Endometrium (tissue), 2 donors: ENCODE results near the gene RAB3GAP1.
A peak's percentile ranks its signal among the peaks of the same experiment; 100 is the strongest.
"Not testable (repeated sequence)": the region's sequence is repeated elsewhere in the genome, so short reads cannot be mapped to it uniquely, and the experiment has no call there.

Source experiments
- FAIRE-seq: peaks from 2 replicates; lab custom pipeline; 2012; peaks lifted over from hg19 to GRCh38; lab: Jason Lieb, UNC
- donor health status: control.
- donor health status: control.

RAB3GAP1 gene

DNA sequence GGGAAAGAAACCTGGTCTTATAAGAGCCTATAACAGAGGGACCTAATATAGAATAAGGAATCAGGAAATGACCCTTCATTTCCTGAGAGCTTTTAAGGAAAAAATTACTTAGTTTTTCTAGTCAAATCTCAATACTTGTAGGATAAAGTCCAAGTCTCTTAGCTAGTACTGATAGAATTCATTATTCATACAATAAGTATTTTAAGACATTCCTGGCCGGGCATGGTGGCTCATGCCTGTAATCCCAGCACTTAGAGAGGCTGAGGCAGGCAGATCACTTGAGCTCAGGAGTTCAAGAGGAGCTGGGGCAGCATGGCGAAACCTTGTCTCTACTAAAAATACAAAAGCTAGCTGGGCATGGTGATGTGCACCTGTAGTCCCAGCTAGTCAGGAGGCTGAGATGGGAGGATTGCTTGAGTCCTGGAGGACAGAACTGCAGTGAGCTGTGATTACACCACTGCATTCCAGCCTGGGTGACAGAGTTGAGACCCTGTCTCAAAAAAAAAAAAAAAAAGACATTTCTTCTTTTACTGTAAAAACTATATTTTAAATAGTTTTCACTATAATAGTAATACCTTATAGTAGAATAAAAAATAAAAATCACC, 3.2 kb downstream of the RAB3GAP1 start:
- FAIRE-seq = no peak

DNA sequence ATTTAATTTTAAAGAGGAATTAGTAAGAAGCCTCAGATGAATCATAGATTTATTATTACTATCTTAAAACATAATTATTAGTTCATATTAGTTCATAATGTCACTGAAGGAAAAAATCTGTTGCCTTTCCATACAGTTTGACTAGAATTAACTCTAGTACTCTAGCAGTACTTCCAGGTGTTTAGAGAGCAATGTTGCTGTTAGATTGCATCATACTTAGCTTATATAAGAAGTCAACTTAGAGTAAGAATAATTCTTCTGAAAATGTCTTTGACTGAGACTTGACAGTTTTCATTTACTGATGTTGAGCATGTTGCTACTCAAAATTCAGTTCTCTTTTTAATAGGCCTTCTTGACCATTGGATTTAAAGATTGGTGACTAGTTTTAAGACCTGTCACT, 4.7 kb downstream of the RAB3GAP1 start:
- FAIRE-seq = no peak

- no peak for FAIRE-seq
Observed at GRCh38 chr2:135059577-135059976, 7.5 kb downstream of the RAB3GAP1 start.

- no peak for FAIRE-seq
Observed at GRCh38 chr2:135063210-135063609, 11.1 kb downstream of the RAB3GAP1 start.

GRCh38 chr2:135064149-135064548, 12.1 kb downstream of the RAB3GAP1 start:
- FAIRE-seq = peak; percentile 4

DNA sequence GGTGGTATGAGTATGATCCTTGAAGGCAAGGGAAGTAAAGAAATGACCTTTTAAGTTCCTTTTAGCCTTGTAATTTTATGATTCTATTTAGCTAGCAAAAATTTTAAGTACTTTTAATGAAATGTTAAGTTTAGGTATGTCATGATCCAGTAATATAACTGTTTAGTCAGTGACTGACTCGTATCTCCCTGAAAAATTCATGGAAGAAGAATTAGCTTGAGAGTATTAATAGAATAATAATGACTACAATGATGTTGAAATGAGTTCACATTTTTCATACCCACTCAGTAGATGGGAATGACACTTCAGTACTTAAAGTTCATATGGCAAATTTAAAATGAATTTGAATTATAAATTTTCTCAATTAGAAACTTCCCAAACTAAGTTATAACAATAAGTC, 14.6 kb downstream of the RAB3GAP1 start:
- no peak for FAIRE-seq

DNA sequence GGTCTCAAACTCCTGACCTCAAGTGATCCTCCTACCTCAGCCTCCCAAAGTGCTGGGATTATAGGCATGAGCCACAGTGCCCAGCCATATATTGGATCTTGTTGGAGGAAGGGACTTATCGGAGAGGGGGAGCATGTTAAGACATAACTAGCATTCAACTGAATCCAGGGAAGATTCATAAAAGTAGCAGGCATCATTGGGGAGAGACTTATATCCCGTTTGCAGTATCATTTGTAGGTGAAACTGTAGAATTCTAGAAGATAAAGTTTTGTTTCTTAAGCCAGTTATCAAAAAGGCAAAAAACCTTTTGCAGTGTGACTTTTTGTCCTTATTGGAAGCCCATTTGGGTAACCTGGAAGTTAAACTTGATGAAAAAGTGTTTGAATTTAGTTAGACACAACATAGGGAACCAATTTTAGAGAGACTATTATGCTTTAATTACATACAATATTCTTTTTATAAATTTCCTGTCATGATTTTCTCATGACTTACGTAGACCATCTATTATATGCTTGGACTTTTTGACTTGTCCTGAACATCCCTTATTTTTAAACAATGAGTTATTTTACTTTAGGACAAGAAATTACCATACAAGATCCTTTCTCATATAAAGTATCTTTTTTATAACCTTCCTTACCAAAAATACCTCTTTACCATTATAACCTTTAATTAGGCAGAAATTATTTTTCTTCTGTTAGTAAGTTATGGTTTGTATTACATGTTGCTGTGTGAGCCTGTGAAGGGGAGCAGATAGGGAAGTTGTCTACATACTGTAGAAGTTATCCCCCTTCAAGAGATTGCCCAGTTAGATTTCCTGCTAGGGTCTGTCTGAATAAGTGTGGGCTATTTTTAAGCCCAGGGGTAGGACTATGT, 20.3 kb downstream of the RAB3GAP1 start:
- no peak for FAIRE-seq

DNA sequence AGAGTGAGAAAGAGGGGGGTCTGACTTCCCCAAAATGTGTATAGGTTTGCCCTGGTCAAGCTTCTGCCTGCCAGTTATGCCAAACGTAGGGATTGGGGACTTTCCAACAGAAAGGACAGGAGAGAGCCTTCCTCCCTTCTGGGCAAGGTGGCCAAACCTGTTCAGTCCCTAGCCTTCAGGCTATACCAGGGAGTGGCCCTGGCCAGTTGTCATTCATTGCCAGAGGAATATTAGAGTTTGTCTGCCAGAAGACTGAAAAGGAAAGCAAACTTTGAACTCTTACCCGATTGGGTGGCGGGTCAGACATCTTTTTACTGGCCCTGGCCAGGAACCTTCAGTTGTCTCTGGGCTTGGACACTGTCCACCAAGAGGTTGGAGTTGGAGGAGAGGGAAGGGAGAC, 22.1 kb downstream of the RAB3GAP1 start:
- no peak for FAIRE-seq

GRCh38 chr2:135076556-135076955, 24.5 kb downstream of the RAB3GAP1 start:
- no peak for FAIRE-seq

DNA sequence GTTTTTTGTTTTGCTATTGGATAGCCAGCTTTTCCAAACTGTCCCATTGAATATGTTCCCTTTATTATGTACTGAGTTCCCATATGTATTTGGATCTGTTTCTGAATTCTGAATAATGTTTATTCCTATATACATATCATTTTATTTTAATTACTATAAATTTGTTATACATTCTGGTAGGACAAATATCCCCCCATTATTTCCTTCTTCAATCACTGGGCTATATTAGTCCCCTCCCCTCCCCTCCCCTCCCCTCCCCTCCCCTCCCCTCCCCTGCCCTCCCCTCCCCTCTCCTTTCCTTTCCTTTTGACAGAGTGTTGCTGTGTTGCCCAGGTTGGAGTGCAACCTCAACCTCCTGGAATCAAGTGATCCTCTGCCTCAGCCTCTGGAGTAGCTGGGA, 26.3 kb downstream of the RAB3GAP1 start:
- FAIRE-seq = no peak

- FAIRE-seq = no peak
Observed at GRCh38 chr2:135086222-135086621, 34.1 kb downstream of the RAB3GAP1 start.

- FAIRE-seq = not testable (repeated sequence)
Observed at GRCh38 chr2:135089597-135089996, 37.5 kb downstream of the RAB3GAP1 start.

GRCh38 chr2:135091681-135092080, 39.6 kb downstream of the RAB3GAP1 start:
- no peak for FAIRE-seq

DNA sequence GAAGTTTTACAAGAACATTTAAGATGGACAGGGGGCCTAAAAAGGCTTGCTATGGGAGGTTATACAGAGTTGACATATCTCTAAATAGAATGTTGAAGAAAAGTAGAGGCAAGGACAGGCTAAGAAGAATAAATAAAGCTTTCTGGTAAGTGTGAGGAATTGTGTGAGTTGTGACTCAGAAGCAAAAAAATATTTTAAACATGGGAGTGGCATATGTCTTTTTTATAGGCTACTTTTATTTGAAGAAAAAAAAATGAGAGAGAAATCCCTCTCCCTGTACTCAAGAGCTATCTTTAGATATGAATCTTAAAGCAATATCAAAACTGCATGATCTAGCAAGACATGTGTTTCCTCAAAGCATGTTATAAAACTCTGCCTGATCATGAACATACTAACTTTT, 41.1 kb downstream of the RAB3GAP1 start:
- FAIRE-seq = no peak

DNA sequence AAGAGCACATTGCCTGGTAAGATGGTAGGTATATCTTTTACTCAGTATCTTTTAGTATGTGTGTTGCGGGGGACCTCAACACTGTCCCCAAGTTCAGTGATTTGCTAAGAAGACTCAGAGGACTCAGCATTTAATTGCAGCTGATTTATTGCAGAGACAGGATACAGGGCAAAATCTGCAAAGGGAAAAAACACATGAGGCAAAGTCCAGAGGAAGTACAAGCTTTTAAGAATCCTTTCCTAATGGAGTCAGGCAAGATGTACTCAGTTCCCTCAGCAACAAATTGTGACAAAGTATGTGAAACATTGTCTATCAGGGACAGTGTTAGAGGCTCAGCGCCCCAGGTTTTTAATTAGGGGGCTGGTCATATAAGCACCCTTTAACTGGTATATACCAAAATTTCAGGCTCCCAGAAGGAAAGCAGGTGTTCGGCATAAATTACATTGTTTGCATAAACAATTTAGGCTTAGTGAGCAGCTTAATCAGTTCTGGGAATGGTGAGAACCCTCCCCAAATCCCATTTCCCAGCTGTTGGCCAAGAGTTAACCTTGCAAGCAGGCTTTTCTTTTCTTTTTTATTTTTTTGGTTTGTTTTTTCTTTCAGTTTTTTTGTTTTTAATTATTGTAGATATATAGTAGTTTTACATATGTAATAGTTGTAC, 41.7 kb downstream of the RAB3GAP1 start:
- peak; percentile 41 for FAIRE-seq

GRCh38 chr2:135094508-135094907, 42.4 kb downstream of the RAB3GAP1 start:
- no peak for FAIRE-seq

DNA sequence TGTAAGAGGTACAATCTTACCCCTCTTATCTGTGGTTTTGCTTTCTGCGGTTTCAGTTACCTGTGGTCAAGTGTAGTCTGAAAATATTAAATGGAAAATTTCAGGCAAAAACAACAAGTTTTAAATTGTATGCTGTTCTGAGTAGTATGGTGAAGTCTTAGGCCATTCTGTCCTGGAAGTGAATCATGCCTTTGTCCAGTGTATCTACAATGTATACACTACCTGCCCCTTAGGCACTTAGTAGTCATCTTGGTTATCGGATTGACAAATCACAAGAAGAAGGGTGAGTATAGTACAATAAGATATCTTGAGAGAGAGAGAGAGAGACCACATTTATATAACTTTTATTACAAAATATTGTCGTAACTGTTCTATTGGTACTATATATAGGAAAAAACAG, 43.5 kb downstream of the RAB3GAP1 start:
- no peak for FAIRE-seq

DNA sequence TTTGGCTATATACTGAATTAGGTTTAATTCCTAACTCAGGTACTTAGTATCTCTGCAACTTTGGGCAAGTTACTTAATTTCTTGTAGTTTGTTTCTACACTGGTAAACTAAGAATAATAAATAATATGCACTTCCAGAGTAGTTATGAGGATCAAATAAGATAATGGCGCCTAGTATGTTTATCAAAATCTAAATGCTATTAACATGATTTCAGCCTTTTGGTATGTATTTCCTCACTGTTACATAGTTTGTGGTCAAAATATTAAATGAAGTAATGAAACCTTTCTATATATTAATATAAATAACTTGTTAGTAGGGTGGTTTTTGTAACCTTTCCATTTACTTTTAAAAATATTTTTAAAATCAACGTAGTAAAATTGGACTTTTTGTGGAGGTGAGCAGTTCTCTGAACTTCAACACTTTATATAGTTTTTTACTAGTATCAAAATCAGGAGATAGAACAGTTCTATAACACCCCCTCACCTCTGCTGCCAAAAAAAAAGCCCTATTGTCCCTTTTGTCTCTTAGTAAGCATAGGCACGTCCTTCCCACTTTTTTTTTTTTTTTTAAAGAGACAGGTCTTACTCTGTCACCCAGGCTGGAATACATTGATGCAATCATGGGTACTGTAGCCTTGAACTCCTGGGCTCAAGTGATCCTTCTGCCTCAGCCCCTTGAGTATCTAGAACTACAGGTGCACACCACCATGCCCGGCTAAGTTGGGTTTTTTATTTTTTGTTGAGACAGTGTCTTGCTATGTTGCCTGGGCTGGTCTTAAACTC, 44.8 kb downstream of the RAB3GAP1 start:
- FAIRE-seq = no peak

DNA sequence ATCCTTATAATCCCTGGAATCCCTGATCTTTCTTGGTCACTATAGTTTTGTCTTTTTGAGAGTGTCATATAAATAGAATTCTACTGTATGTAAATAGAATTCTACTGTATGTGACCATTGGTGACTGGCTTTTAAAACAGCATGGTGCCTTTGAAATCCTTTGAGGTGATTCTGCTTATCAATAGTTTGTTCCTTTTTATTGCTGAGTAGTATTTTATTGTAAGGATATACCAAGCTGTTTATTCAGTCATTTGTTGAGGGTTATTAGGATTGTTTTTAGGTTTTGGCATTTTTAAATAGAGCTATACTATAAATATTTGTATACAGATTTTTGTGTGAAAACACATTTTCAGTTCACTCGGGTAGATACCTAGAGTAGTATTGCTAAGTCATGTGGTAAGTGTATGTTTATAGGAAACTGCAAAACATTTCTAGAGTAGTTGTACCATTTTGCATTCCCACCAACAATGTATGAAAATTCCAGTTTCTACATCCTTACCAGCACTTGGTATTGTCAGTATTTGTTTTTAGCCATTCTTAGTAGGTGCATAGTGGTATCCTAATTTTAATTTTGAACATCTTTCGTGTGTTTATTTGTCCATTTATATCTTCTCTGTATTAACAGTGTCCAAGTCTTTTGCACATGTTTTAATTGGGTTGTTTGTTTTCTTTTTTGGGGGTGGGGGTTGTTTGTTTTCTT, 45.6 kb downstream of the RAB3GAP1 start:
- no peak for FAIRE-seq

DNA sequence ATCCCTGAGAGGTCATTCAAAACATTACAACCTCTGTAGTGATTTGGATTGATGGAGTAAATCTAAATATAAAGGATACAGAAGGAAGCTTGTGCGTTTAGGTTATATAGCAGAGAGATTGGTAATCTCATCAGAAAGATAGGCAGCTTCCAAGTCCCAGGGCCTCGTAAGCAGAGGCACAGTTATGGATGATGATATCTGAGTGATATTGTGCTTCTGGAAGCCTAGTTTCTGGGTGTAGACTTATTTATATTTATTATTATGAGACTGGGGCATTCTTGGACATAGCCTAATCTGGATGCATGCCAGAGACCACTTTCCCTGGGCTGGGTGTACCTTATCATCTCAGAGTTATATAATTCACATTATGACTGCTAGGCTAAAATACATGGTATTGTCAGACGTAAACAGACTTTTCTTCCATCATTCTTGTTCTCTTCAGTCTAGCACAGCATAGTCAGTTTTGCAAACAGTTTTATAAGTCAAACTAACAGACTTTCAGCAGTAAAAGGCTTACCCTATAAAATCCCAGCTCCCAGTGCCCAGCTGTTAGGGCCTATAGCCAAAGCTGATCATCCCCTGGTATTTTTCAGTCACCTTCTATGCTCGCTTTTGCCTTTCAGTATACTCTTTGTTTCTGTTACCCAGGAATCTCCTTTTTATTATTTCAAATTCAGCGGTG, 47.9 kb downstream of the RAB3GAP1 start:
- no peak for FAIRE-seq

DNA sequence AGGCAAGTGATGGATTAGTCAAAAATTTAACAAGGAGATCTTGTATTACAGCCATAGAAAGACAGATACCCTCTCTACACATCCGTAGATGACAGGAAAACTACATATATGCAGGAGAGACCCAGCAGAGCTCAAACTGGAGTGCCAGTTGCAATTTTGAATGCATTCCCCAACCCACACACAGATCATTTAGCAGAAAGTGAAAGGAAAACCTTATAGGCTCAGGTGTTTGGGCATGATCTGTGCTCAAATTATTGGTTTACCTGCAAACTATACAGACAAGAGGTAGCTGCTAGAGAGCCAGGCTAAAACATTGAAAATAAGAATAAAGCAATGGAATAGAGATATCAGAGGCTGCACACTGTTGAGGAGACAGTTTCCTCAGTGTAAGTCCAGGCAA, 51.8 kb downstream of the RAB3GAP1 start:
- FAIRE-seq = no peak
